ENCODE measurements around the gene ZIC5.

The ZIC5 gene

GRCh38 chr13:99975626-99976025, 4.1 kb upstream of the ZIC5 start:
- DNase-seq, result no peak

DNA sequence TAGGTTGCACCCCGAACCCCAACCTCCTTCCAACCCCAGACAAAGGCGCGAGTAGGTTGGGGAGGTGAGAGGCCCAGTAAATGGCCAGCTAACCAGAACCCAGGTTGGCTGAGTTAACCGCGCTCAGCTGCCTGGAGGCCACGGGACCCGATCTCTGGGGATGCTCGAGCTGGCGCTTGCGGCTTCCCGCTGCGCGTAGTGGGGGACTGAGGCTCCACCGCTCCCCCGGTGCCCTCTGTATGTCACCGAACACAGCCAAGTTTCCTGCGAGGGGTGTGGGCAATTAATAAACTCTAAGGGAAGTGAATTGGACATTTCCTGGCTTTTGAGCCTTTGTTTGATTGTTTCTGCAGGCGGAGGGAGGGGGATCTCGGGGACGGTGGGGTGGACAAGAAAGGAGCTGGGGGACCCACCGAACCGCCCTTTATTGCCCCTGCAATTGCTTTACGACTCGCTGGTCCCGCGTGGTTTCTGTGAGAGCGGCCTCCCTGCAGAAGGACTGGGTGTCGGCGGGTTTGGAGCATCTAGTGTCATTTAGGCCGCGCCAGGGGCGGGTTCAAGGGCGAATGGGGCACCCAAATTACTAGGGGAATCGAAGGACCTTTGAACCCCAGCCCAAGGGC, 3.5 kb upstream of the ZIC5 start:
- DNase-seq, result no peak

- DNase-seq, result no peak
These were observed 2.9 kb upstream of the ZIC5 start for GRCh38 chr13:99974296-99974938.

GRCh38 chr13:99973808-99974185, 2.2 kb upstream of the ZIC5 start:
- no peak for DNase-seq

DNA sequence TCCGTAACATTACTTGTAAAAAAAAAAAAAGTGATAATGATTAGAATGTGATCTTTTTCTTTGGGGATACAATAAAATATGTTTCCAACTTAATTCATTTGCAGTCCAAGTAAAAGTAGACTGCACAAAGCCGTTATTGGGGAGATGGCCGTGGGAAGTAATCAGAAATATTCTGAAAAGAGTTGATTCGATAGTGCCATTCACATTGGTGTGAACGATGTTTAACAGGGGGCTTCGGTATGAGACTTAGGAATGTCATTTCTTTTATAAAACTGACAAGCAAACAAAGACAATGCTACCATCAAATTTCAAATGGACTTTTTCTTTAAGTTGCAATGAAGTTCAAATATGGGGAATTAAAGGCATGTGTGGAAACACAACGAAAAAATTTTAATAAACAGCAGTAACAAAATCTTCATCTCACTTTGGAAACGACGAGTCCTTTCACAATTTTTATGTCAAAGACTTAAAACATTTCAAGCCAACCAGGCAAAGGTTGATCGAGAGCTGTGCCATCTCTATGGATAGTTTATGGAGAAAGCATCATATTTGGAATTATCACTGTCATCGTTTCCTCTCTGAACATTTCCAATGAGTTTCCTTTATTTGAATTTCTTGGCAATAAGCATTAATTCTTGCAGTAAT, 1.7 kb upstream of the ZIC5 start:
- DNase-seq, result no peak

DNA sequence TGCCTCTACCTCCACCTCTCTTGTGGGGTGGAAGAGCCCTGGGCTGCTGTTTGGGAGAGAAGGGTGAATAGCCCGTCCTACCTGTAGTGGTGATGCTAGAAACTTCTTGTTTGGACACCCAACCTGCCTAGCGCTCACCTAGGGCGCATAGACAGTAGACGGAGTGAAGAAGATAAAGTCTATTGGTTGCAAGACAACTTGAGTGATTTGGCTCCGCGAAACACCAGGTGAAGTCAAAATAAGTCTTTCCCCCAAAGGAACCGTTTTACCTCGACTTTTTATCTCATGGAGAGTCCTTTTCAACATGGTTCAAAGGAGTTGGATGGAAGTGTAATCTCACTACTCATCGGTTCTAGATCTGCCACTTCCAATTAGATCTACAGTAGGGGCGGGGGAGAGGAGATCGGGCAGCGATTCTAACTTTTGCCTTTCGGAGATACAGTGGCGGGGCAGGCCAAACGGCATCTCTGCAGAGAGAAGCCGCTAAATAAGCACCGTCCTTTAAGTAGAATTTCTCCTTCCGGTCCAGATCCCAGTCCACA, 694 bp upstream of the ZIC5 start:
- DNase-seq, result no peak

GRCh38 chr13:99970651-99971575, 654 bp downstream of the ZIC5 start:
- DNase-seq, result no peak

DNA sequence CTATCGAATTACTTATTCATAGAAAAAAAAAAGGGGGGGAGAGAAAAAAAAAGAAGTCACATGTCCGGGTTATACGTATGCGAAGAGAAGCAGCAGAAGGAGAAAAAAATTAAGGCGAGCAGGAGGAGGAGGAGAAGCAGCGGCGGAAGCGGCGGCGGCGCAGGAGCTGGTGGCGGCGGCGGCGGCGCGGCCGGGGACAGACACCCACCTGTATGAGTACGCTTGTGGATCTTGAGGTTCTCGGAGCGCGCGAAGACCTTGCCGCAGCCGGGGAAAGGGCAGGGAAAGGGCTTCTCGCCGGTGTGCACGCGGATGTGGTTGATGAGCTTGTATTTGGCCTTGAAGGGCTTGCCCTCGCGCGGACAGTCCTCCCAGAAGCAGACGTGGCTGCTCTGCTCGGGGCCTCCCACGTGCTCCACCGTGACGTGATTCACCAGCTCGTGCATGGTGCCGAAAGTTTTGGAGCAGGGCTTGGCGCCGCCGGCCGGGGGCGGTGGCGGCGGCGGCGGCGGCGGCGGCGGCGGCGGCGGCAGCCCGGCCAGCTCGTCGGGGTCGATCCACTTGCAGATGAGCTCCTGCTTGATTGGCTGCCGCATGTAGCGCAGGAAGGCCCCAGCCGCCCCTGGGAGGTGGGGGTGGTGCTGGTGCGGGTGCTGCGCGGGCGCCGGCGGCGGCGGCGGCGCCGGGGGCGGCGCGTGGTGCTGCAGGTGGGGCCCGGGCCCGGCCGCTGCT, 1.5 kb downstream of the ZIC5 start:
- DNase-seq, result no peak

GRCh38 chr13:99969453-99969918, 2.1 kb downstream of the ZIC5 start:
- no peak for DNase-seq

DNA sequence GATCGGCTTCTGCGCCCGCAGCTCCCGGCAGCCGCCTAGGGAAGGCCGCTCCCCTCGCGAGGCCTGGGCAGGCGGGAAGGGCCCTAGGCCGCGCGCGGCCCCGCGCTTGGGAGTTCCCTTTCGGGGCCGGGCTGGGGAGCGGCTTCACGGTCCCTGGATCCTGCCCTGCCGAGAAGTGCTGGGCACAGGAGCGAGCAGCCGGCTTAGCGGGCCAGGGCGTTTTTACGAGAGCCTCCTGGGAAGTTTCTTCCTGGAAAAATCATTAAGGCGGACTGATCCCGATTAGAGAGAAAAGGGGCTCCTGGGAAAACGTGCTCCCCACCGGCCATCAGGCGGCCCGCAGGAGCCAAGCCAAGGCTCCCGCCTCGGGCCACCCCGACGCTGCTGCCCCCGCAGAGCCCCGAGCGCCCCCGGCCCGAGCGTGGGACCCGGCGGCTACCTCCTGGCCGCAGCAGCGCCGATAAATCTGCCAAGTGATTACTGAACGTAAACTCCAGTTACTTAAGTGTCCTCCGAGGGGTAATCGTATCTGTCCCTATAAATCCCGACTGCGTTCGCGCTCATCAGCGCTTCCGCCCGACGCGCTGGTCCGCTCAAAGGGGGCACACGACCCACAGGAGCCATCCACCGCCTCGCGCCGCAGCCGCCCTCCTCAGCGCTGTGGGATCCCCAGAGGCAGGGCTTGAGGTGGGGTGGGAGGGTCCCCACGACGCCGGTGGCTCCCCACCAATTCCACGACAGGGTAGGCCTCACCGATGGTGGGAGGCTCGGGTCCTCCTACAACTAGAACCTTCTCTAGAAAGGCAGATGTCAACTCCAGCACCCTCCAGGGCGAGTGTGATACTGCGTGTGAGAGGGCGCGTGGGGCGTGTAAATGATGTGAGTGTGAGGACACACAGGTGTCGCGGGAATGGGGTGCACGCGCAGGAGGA, 2.8 kb downstream of the ZIC5 start:
- no peak for DNase-seq

GRCh38 chr13:99967869-99968520, 3.6 kb downstream of the ZIC5 start:
- no peak for DNase-seq

DNA sequence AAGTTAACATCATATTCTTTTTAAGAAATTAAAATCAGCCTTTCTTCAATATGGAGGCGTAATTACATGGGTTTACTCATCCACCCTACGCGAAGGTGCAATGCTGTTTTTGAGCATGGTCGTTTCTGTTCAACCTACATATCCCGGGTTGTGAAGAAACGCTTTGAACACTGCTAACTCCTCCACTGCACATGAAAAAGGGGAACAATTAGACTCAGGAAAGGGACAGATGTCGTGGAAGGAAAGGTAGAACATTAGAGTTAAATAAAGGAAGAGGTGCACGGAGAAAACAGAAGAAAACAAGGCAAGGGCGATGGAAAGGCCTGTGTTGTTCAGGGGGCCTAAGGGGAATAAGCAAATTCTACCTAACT, 4.1 kb downstream of the ZIC5 start:
- DNase-seq, result no peak

DNA sequence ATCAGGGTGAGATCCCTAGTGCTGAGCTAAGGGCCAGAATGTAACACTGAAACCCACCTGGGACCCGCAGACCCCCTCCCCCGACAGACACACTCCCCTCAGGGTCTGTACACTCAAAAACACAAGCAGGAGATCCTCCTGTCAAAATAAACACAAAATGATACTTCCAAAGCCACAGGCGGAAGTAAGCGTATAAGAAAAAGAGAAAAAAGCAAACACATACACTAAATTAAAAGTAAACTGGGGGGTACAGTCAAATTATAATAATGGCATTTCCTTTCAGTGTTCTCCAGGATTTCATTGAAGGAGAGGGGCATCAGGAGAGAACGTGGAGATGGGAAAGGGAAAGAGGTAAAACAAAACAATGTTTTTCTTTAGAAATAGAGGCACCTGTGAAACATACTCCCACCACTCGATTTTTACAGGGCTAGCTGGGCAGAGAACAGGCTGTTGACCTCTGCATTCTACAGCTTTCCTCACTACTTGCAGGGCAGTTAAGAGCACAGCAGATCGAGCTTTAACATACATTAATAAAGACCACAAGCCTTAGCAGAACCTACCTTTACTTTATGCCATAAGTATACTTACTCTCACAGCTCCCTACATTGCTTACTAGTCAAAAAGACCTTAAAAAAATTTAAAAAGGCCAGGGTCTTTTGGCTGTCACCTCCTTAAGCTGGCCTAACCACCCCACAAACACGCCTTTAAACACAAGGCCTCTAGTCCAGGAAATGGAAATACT, 5.3 kb downstream of the ZIC5 start:
- DNase-seq, result no peak

DNA sequence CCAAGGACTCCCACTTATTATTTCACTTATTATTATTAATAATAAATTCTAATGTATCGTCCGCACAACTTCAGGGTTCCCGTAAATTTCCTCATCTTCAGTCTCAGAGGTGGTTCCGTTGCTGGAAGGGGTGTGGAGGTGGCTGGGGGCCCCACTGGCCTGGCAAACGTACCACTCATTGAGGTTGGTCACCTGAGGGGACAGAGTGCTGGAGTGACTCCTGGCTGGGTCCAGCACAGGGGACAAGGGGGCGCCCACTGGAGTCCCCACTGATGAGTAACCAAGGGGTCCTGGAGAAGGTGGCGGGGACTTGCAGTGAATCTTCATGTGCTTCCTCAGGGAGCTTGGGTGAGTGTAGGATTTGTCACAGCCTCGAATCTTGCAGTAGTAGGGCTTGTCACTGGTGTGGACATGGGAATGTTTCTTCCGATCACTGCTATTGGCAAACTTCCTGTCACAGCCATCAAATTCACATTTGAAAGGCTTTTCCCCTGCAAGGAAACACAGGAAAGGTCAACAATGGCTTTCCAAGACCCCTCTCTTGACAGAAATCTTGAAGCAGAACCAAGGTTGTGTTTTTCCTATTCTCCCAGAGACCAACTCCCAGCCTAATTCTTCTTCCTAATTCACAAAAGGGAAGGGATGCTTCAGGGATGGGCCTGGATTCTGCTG, 6.1 kb downstream of the ZIC5 start:
- no peak for DNase-seq

DNA sequence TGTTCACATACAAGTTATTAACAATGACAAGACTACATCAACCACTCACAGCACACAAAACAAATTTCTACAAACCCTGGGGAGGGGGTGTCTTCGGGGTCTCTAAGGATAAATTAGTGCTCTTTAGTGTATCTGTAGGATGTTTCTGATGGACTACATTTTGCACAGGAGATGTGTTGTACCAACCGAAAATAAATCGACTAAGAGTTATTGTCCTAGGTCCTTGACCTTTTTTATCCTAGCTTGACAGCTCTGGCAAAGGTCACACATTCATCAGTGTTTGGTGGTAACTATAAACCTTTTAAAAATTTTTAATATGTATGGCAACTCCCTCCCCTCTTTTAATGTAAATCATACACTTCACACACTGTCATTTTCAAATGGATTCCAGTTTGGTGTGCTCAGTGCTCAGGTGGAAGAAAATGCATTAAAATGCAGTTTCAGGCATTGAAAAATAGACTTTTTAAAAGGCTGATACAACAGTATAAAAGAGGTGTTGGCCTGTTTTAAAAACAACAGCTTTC, 7.7 kb downstream of the ZIC5 start:
- no peak for DNase-seq

DNA sequence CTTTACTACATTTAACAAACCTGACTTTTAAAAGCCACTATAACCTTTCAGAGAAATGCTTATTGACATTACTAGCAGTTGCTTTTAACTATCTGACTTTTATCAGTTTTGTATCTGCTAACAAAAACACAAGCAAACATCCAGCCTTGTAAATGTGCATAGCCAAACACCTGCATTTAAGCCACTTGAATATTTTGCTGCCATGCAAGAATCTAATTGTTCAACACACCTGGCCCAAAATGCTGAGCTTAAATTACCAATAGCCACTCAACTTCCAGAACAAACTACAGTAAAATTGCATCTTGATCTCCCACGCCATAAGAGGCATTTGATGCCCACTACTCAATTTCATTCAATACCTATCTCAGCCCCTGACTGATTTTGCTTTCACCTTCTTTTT, 9.3 kb downstream of the ZIC5 start:
- DNase-seq, result no peak

DNA sequence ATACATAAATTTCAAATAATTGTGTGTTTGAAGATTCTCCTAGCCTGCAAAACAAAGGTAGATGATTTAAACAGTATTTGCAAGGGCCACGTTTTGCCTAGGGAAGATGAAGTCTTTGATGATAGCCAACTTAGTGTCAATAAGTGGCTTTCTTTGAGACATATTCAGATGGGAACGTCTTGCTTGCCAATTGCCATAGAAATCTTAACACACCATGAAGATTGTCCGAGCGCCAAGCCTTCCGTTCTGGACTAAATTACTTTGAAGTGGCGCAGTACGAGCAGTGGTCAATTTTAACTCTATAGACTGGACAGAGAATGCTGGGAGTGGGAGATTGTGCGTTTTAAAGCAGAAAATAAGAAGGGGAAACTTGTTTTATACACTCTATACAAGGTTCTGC, 9.9 kb downstream of the ZIC5 start:
- DNase-seq, result no peak

- no peak for DNase-seq
These were observed 10.8 kb downstream of the ZIC5 start for GRCh38 chr13:99960663-99961311.
